IPS-NIHi7 (cell line): ENCODE data around the gene RASGEF1C.
"Not testable (repeated sequence)": the region's sequence is repeated elsewhere in the genome, so short reads cannot be mapped to it uniquely, and the experiment has no call there.

Experiments
- DNase-seq: peaks from one replicate; pipeline ENCODE4 v3.0.0; 2012; ENCODE audit warnings: mixed read lengths; ENCODE audit errors: extremely low spot score

RASGEF1C gene

GRCh38 chr5:180135967-180136629, 72.9 kb downstream of the RASGEF1C start:
- no peak for DNase-seq

- no peak for DNase-seq
Measured at GRCh38 chr5:180135128-180135955, 73.7 kb downstream of the RASGEF1C start.

- no peak for DNase-seq
Measured at GRCh38 chr5:180133971-180134508, 75.0 kb downstream of the RASGEF1C start.

- no peak for DNase-seq
Measured at GRCh38 chr5:180133551-180133950, 75.5 kb downstream of the RASGEF1C start.

- DNase-seq, result no peak
Measured at GRCh38 chr5:180133060-180133459, 76.0 kb downstream of the RASGEF1C start.

GRCh38 chr5:180130876-180131740, 77.9 kb downstream of the RASGEF1C start:
- no peak for DNase-seq

GRCh38 chr5:180130291-180130869, 78.6 kb downstream of the RASGEF1C start:
- peak; percentile 8 for DNase-seq

GRCh38 chr5:180129291-180130190, 79.5 kb downstream of the RASGEF1C start:
- peak; percentile 7 for DNase-seq

GRCh38 chr5:180128671-180129261, 80.2 kb downstream of the RASGEF1C start:
- DNase-seq, result peak; percentile 4

- peak; percentile 14 for DNase-seq
Measured at GRCh38 chr5:180127682-180128670, 81.0 kb downstream of the RASGEF1C start.

GRCh38 chr5:180126716-180127681, 82.0 kb downstream of the RASGEF1C start:
- DNase-seq, result peak; percentile 87

GRCh38 chr5:180126156-180126555, 82.9 kb downstream of the RASGEF1C start:
- DNase-seq, result peak; percentile 6

- not testable (repeated sequence) for DNase-seq
Measured at GRCh38 chr5:180124662-180125061, 84.3 kb downstream of the RASGEF1C start.

GRCh38 chr5:180122875-180123274, 86.1 kb downstream of the RASGEF1C start:
- DNase-seq, result no peak

GRCh38 chr5:180121826-180122413, 87.1 kb downstream of the RASGEF1C start:
- no peak for DNase-seq

GRCh38 chr5:180120237-180121101, 88.5 kb downstream of the RASGEF1C start:
- no peak for DNase-seq
